Activated CD8-positive, alpha-beta memory T cell treated with anti-CD3 and anti-CD28 coated beads for 4 hours (primary cell): Measurements from ENCODE around the gene DIAPH3.

Experiments used
- DNase-seq, 2 donors: peaks; one replicate each; pipeline ENCODE4 v3.0.0-alpha.2; 2020; ENCODE audit warnings: low read depth in 2 of 2

The DIAPH3 gene

GRCh38 chr13:59674616-59675015 is 489.1 kb downstream of the DIAPH3 start:
- DNase-seq, result no peak

- no peak for DNase-seq
These were observed 490.4 kb downstream of the DIAPH3 start for GRCh38 chr13:59673286-59673685.

GRCh38 chr13:59672445-59672844 is 491.3 kb downstream of the DIAPH3 start:
- no peak for DNase-seq

- DNase-seq, result no peak
These were observed 491.8 kb downstream of the DIAPH3 start for GRCh38 chr13:59671881-59672280.

- no peak for DNase-seq
These were observed 497.2 kb downstream of the DIAPH3 start for GRCh38 chr13:59666504-59666903.

- DNase-seq, result no peak
These were observed 498.0 kb downstream of the DIAPH3 start for GRCh38 chr13:59665732-59666131.

GRCh38 chr13:59665184-59665583 is 498.5 kb downstream of the DIAPH3 start:
- no peak for DNase-seq

GRCh38 chr13:59664586-59664985 is 499.1 kb downstream of the DIAPH3 start:
- DNase-seq, result no peak

- DNase-seq, result no peak
These were observed 500.0 kb downstream of the DIAPH3 start for GRCh38 chr13:59663707-59664106.

- DNase-seq, result no peak
These were observed 503.1 kb downstream of the DIAPH3 start for GRCh38 chr13:59660582-59660981.

- no peak for DNase-seq
These were observed 503.7 kb downstream of the DIAPH3 start for GRCh38 chr13:59659981-59660380.

- DNase-seq, result no peak
These were observed 504.9 kb downstream of the DIAPH3 start for GRCh38 chr13:59658738-59659330.

GRCh38 chr13:59658027-59658737 is 505.5 kb downstream of the DIAPH3 start:
- no peak for DNase-seq

GRCh38 chr13:59653916-59654315 is 509.8 kb downstream of the DIAPH3 start:
- no peak for DNase-seq

- DNase-seq, result no peak
These were observed 512.2 kb downstream of the DIAPH3 start for GRCh38 chr13:59651479-59651878.

- no peak for DNase-seq
These were observed 519.7 kb downstream of the DIAPH3 start for GRCh38 chr13:59643906-59644626.

GRCh38 chr13:59643364-59643841 is 520.3 kb downstream of the DIAPH3 start:
- no peak for DNase-seq

GRCh38 chr13:59641817-59642216 is 521.9 kb downstream of the DIAPH3 start:
- no peak for DNase-seq

GRCh38 chr13:59641261-59641660 is 522.5 kb downstream of the DIAPH3 start:
- DNase-seq, result no peak

- DNase-seq, result no peak
These were observed 525.3 kb downstream of the DIAPH3 start for GRCh38 chr13:59638404-59638803.

- DNase-seq, result no peak
These were observed 528.1 kb downstream of the DIAPH3 start for GRCh38 chr13:59635589-59635988.

- no peak for DNase-seq
These were observed 530.4 kb downstream of the DIAPH3 start for GRCh38 chr13:59633290-59633689.

- DNase-seq, result no peak
These were observed 532.5 kb downstream of the DIAPH3 start for GRCh38 chr13:59631271-59631670.
